ENCODE results near the gene CCDC192.

GRCh38 chr5:127840198-127840524, 137.0 kb downstream of the CCDC192 start:
- no peak for TF ChIP-seq MAX (IDR thresholded peaks at IDR 0.05; ENCODE audit: low read depth, low read length)
- no peak for TF ChIP-seq POLR2A (IDR thresholded peaks at IDR 0.05; ENCODE audit: extremely low read depth, insufficient read length)
- TF ChIP-seq CTCF (IDR thresholded peaks at IDR 0.05; ENCODE audit: low read depth, low read length) = no peak
- no peak for TF ChIP-seq MYC (IDR thresholded peaks at IDR 0.05; ENCODE audit: low read depth, low read length)
